ENCODE results near the gene RNF224.
A peak's percentile ranks its signal among the peaks of the same experiment; 100 is the strongest.

Gene RNF224

GRCh38 chr9:137215196-137215986 lies 11.9 kb upstream of the RNF224 start:
- no peak for DNase-seq (ENCODE audit: low read depth in 2 of 2)

- no peak for DNase-seq (ENCODE audit: low read depth in 2 of 2)
Observed at GRCh38 chr9:137216188-137216965, 10.9 kb upstream of the RNF224 start.

DNA sequence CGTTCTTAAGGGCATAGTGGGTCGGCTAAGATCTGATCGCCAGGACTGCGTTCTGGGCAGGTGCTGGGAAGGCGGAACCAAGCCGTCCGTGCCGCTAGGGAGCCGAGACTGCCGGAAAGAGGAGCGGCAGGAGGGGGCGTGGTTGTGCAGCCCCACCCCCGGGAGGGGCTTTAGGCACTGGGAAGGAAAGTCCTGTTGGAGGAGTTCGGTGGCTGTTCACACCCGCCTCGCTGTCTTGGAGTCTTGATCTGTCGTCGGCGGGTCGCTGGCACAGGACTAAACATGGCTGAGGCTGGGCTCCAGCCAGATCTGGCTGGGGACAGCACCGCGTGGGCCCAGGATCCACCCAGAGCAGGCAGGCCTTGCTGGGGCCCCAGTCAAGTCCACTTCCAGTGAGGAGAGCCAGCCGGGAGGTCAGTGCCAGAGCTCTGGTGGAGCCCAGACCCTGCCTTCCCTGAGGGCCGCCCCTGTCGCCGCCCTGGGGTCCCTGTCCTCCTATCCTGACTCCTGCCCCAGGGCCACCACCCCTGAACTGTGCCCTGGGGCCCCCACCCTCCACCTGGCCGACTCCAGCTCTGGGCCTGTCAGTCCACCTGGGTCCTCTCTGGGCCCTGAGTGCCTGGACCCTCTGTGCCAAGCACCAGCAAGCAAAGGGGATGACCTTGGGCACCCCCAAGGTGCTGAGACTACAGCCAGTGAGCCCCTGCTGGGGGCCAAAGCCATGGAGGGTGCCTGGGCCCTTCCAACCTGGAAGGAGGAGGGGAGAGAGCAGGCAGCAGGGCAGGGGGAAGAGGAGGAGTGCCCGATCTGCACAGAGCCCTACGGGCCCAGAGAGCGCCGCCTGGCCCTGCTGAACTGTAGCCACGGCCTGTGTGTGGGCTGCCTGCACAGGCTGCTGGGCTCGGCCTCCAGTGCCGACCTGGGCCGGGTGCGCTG lies 9.8 kb upstream of the RNF224 start:
- no peak for DNase-seq (ENCODE audit: low read depth in 2 of 2)

DNA sequence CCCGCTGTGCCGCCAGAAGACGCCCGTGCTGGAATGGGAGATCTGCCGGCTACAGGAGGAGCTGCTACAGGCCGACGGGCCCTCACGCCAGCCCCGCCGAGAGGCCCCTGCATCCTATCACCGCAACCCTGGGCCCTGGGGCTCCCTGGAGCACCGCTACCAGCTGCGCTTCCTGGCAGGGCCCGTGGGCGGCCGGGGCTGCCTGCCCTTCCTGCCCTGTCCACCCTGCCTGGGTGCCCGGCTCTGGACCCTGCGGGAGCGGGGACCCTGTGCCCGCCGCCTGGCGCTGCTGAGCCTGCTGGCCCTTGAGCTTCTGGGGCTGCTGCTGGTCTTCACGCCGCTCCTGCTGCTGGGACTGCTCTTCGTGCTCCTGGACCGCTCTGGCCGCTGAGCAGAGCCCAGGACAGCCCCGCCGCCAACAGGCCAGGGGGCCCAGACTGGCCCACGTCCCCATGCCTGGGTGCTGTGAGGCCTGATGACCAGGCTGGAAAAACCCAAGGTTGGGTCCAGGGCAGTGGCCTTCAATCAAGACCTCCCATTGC lies 9.0 kb upstream of the RNF224 start:
- no peak for DNase-seq (ENCODE audit: low read depth in 2 of 2)

- DNase-seq (ENCODE audit: low read depth in 2 of 2) = no peak
Observed at GRCh38 chr9:137218754-137219271, 8.5 kb upstream of the RNF224 start.

DNA sequence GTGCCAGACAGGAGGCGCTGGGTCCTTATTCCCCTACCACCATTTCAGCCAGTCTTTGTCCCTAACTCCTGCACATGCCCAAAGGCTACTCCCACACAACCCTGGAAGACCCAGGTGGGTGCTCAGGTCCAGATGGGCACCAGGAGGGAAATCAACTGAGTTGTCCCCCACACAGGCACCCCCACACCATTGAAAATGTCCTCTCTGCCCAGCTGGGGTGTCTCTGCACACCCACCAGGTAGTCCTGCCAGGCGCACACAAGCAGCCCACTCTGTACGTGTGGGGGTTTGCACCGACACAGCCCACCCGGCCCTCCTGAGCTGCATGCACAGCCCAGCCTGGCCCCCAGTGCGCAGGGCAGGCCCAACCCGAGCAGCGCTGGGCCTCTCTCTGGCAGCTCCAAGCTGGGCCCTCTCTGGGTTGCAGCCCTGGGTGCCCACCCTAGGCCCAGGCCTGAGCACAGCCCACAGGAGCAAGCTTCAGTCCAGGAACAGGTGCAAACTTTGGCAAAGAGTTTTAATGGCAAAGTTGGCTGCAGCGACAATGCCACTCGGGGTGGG lies 7.5 kb upstream of the RNF224 start:
- no peak for DNase-seq (ENCODE audit: low read depth in 2 of 2)

- DNase-seq (ENCODE audit: low read depth in 2 of 2) = no peak
Observed at GRCh38 chr9:137220317-137221094, 6.8 kb upstream of the RNF224 start.

DNA sequence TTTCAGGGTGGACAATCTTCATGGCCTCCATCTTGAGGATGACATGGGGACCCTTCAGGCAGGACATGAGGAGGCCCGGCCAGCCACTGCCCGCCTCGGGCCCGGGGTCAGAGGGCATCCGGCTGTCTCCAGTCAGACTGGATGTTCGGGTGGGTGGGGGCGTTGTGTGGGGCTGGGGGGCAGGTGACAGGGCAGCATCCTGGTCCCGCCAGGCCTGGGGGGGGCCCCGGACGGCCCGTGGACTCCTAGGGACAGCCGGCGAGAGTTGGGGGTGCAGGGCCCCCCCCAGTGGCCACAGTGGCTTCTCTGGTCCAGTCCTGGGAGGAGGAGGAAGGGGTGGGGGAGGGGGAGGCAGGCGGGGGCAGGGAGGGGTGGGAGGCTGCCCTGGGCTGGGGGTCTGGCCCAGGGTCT lies 6.2 kb upstream of the RNF224 start:
- no peak for DNase-seq (ENCODE audit: low read depth in 2 of 2)

DNA sequence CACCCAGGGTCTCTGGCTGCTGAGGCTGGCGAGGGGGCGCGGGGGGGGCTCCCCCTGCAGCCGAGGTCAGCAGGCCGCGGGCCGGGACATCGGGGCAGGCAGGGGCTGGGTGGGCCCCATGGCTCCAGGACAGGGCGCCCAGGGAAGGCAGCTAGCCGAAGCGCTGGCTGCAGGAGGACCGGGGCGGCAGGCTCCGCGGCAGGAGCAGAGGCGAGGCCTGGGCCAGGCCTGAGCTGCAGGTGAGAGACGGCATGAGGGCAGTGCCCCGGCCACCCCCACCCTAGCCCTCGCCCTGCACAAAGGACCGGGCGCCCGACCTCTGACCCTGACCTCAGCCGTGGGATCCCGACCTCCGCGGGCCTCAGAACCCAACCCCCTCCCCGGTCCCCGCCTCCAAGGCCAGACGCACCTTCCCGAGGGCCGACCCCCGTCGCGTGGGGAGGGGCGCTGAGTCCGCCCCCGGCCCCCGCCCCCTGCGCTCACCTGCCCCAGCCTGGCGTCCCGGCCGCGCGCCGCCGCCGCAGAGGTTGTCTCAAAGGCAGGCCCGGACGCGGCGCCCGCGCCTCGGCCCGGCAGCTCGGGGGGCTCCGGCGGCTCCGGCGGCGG lies 5.7 kb upstream of the RNF224 start:
- DNase-seq (ENCODE audit: low read depth in 2 of 2) = no peak

DNA sequence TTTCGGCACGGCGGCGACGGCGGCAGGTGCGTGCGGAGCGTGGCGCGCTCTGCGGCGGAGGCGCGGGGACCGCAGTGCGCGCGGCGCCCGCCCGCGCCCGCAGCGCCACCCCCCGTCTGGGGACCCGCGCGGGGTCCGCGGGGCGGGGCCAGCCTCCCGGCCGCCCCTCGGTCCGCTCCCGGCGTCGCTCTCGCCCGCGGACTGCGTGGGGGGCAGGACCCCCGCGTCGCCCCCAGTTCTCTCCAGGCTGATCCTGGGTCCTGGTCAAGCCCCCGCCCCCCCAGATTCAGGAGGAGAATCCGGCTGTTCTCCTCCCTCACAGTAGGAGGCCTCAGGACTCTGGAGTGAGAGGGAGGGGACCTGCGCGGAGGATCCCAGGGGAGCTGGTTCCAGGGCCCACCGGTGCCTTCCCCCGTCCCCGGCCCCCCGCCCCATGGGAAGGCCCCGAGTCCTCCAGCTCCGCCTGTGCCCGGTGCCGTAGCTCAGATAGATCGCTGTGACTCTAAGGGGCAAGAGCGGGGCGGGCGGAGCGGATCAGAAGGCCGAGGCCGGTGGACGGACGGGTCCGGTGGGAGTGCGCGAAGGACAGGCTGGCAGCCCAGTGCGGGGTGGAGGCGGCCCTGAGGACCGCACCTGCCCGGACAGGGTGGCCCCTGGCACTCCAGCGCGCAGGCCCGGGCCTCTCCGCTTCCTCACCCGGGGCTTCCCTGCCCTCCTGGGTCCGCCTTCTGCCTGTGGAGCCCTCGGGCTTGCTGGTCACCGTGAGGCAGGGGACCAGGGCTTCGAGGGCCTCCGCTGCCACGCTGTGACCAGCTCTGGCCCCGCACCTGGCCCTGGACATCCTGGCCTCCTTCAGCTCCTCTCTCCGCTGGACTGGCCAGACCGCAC lies 4.9 kb upstream of the RNF224 start, which contains the start of gene RNF208:
TSS of gene RNF208 (minus strand) at position 51 of the 888 bp plus-strand sequence. CDS start 1,028 bp downstream, outside the sequence.
- no peak for DNase-seq (ENCODE audit: low read depth in 2 of 2)

DNA sequence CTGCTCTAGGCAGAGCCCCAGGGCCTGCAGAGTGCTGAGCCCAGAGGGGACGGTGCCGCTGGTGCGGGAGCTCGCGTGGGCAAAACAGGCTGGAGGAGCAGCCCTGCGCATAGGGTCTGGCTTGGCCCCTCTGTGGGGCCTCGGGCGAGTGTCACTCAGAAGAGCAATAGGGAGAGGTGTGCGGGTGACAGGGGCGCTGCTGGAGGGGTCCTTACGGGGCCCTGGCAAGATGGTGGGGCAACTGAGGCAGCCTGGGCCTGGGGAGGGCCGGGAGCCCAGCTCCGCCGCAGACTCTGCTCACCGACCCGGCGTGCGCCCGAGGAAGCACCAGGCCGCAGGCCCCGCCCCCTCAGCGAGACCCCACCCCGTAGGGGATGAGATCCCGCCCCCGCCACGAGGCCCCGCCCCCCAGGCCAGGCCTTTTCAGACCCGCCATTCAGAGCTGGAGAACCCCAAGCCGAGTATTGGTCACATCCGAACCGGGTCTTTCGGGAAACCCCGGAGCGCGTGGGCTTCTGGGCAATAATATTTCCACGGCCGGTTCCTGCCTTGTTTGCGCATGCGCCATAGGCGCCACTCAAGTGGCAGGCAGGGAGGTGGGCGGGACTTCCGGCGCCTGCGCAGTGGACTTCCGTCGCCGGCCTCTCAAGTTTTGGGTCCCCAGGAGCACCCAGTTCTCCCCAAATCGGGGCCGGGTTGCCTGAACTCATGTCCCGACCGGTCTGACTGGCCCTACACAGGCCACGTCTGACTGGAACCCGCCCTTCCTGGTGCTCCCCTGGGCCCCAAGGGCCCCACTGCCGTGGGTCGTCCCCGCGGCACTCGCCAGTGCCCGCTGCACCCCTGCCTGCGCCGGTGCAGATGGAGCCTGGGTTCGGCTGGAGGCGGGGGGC lies 4.0 kb upstream of the RNF224 start:
- DNase-seq (ENCODE audit: low read depth in 2 of 2) = peak; percentile 99

DNA sequence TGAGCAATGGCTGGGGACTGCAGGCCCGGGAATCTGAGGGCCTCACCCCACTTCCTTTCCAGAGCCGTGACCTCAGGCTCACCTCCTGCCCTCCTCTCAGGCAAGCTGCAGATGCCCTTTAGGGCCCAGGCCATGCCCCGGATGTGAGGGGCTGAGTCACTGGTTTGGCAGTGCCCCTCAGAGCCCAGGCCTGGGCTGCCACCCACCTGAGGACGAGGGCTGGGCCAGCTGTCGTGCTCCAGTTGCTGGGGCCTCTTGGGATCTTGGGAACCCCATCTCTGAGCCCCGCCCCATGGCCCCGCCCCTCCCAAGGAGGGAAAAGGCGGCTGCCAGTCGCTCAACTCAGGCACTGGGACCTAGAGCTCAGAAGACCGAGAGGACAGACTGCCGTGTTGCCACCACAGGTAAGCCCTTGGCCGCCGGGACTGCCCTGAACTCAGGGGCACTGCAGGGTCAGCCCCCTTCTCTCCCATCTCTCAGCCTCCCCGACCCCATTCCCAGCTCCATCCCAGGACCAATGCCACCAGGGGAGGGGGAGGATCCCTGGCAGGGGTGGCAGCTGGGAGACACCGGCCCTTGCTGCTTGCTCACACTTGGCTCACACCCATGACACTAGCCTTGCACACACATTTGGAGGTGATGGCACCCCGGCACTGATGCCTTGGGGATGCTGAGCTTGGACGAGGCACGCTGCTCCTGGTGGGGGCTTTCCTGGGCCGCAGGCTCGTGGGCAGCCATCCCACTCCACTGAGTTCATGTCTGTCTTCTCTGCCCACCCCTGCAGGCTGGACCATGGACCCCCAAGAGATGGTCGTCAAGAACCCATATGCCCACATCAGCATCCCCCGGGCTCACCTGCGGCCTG lies 2.2 kb upstream of the RNF224 start, which contains the start of gene CYSRT1:
TSS of gene CYSRT1 (plus strand) at position 345 of the 865 bp plus-strand sequence. CDS start at position 793, 448 bp downstream.
- no peak for DNase-seq (ENCODE audit: low read depth in 2 of 2)

DNA sequence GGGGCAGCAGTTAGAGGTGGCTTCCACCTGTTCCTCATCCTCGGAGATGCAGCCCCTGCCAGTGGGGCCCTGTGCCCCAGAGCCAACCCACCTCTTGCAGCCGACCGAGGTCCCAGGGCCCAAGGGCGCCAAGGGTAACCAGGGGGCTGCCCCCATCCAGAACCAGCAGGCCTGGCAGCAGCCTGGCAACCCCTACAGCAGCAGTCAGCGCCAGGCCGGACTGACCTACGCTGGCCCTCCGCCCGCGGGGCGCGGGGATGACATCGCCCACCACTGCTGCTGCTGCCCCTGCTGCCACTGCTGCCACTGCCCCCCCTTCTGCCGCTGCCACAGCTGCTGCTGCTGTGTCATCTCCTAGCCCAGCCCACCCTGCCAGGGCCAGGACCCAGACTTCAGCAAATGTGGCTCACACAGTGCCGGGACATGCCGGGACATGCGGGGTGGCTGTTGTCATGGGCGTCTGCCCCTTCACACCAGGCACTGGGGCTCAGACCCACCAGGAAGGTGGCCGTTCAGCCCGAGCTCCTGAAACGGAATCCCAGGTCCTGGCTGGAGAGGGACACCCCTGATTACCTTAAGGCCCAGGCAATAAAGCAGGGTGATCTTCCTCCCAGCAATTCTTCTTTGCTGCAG lies 1.5 kb upstream of the RNF224 start:
- DNase-seq (ENCODE audit: low read depth in 2 of 2) = no peak

- no peak for DNase-seq (ENCODE audit: low read depth in 2 of 2)
Observed at GRCh38 chr9:137226338-137227053, 806 bp upstream of the RNF224 start.

GRCh38 chr9:137227853-137228505 lies 677 bp downstream of the RNF224 start:
- no peak for DNase-seq (ENCODE audit: low read depth in 2 of 2)

Data from stimulated activated CD8-positive, alpha-beta memory T cell treated with anti-CD3 and anti-CD28 coated beads, Interleukin-15, amount 100 ng/mL, for 48 hours (primary cell).